H9 (cell line): ENCODE results near the gene CCNJL. TPM values are rescaled to one million over a fixed set of nuclear protein-coding genes. Genes with fewer than 3 reads are reported as not detected.
A peak's percentile ranks its signal among the peaks of the same experiment; 100 is the strongest.

ENCODE experiments used
- DNase-seq: peaks from one replicate; pipeline ENCODE4 v3.0.0-alpha.2; 2017
- H2AFZ ChIP-seq: one replicate; pipeline ENCODE4 v1.6.1; 2013; ENCODE audit warnings: mild to moderate bottlenecking, low read length, control low read depth, moderate library complexity
- H2AK5ac ChIP-seq: 2 replicates; pipeline ENCODE4 v1.6.1; 2013; ENCODE audit warnings: low read length, control low read depth, mixed read lengths; ENCODE audit not compliant: insufficient read length
- H2BK120ac ChIP-seq: one replicate; pipeline ENCODE4 v1.6.1; 2013; ENCODE audit warnings: low read depth, mild to moderate bottlenecking, low read length, control low read depth, inconsistent platforms; ENCODE audit not compliant: poor library complexity, severe bottlenecking
- H2BK12ac ChIP-seq: 2 replicates; pipeline ENCODE4 v1.6.1; 2013; ENCODE audit warnings: low read length, control low read depth, mixed read lengths, low read depth; ENCODE audit not compliant: insufficient read length
- H2BK15ac ChIP-seq: 2 replicates; pipeline ENCODE4 v1.6.1; 2013; ENCODE audit warnings: low read depth, low read length, control low read depth
- H2BK20ac ChIP-seq: one replicate; pipeline ENCODE4 v1.6.1; 2013; ENCODE audit warnings: low read depth, mild to moderate bottlenecking, low read length, control low read depth, inconsistent platforms; ENCODE audit not compliant: poor library complexity, severe bottlenecking
- H2BK5ac ChIP-seq: 2 replicates; pipeline ENCODE4 v1.6.1; 2013; ENCODE audit warnings: low read length, control low read depth, mixed read lengths; ENCODE audit not compliant: insufficient read length
- H3K14ac ChIP-seq: 2 replicates; pipeline ENCODE4 v1.6.1; 2013; ENCODE audit warnings: low read length, control low read depth; ENCODE audit not compliant: insufficient read depth
- H3K18ac ChIP-seq: 2 replicates; pipeline ENCODE4 v1.6.1; 2013; ENCODE audit warnings: low read depth, mild to moderate bottlenecking, mixed read lengths, low read length, control low read depth; ENCODE audit not compliant: insufficient read length
- H3K23ac ChIP-seq: 2 replicates; pipeline ENCODE4 v1.6.1; 2013; ENCODE audit warnings: low read length, control low read depth, mixed read lengths, low read depth; ENCODE audit not compliant: insufficient read length
- H3K23me2 ChIP-seq: 2 replicates; pipeline ENCODE4 v1.6.1; 2013; ENCODE audit warnings: low read depth, mild to moderate bottlenecking, mixed read lengths, low read length, control low read depth; ENCODE audit not compliant: insufficient read length, poor library complexity, severe bottlenecking
- H3K27ac ChIP-seq: 2 replicates; pipeline ENCODE4 v1.5.1; 2013; ENCODE audit warnings: low read length, control low read depth, mixed read lengths, low read depth; ENCODE audit not compliant: insufficient read length
- H3K27me3 ChIP-seq: 2 replicates; pipeline ENCODE4 v1.6.1; 2013; ENCODE audit warnings: low read length, control low read depth, inconsistent platforms; ENCODE audit not compliant: insufficient read depth
- H3K4ac ChIP-seq: 2 replicates; pipeline ENCODE4 v1.6.1; 2013; ENCODE audit warnings: low read depth, mild to moderate bottlenecking, control low read depth, inconsistent platforms, low read length, moderate library complexity
- H3K4me1 ChIP-seq: 2 replicates; pipeline ENCODE4 v1.6.1; 2013; ENCODE audit warnings: low read length, control low read depth, inconsistent platforms; ENCODE audit not compliant: insufficient read depth
- H3K4me2 ChIP-seq: 2 replicates; pipeline ENCODE4 v1.6.1; 2013; ENCODE audit warnings: low read length, control low read depth, mixed read lengths; ENCODE audit not compliant: insufficient read length, insufficient read depth
- H3K56ac ChIP-seq: 2 replicates; pipeline ENCODE4 v1.6.1; 2013; ENCODE audit warnings: low read depth, mild to moderate bottlenecking, mixed read lengths, low read length, control low read depth; ENCODE audit not compliant: insufficient read length
- H3K79me1 ChIP-seq: 2 replicates; pipeline ENCODE4 v1.6.1; 2013; ENCODE audit warnings: low read depth, mild to moderate bottlenecking, moderate library complexity, low read length, control low read depth, inconsistent platforms; ENCODE audit not compliant: insufficient read depth, poor library complexity, severe bottlenecking
- H3K79me2 ChIP-seq: 2 replicates; pipeline ENCODE4 v1.6.1; 2013; ENCODE audit warnings: low read length, control low read depth, inconsistent platforms; ENCODE audit not compliant: insufficient read depth
- H3K9ac ChIP-seq: 2 replicates; pipeline ENCODE4 v1.6.1; 2013; ENCODE audit warnings: low read length, control low read depth, mixed read lengths; ENCODE audit not compliant: insufficient read length; ENCODE audit errors: extremely low read depth
- H3K9me3 ChIP-seq: one replicate; pipeline ENCODE4 v1.6.1; 2013; ENCODE audit warnings: low read depth, low read length, inconsistent platforms; ENCODE audit not compliant: control insufficient read depth
- H3T11ph ChIP-seq: one replicate; pipeline ENCODE4 v1.6.1; 2013; ENCODE audit warnings: mild to moderate bottlenecking, low read length, control low read depth, inconsistent platforms
- H4K20me1 ChIP-seq: one replicate; pipeline ENCODE4 v1.6.1; 2013; ENCODE audit not compliant: control insufficient read depth, insufficient read length, insufficient read depth
- H4K5ac ChIP-seq: 2 replicates; pipeline ENCODE4 v1.6.1; 2013; ENCODE audit warnings: low read depth, mild to moderate bottlenecking, mixed read lengths, low read length, control low read depth; ENCODE audit not compliant: insufficient read length
- H4K8ac ChIP-seq: replicated peaks from 2 replicates; pipeline ENCODE4 v1.6.1; 2013; ENCODE audit warnings: low read length, control low read depth, mixed read lengths, low read depth; ENCODE audit not compliant: insufficient read length
- H4K91ac ChIP-seq: 2 replicates; pipeline ENCODE4 v1.6.1; 2013; ENCODE audit warnings: low read depth, mild to moderate bottlenecking, moderate library complexity, mixed read lengths, low read length, control low read depth; ENCODE audit not compliant: insufficient read length
- H3K27ac Mint-ChIP-seq, 3 experiments: 2 replicates in 2 of 3; 3 replicates in 1 of 3; pipeline ENCODE4 v1.8.0; 2020 to 2021; ENCODE audit warnings: mixed read lengths in 3 of 3, mild to moderate bottlenecking in 1 of 3, moderate library complexity in 1 of 3
- H3K27me3 Mint-ChIP-seq: 2 replicates; pipeline ENCODE4 v1.8.0; 2021; ENCODE audit warnings: low read depth, mild to moderate bottlenecking, moderate library complexity, mixed read lengths
- H3K36me3 Mint-ChIP-seq, 3 experiments: 2 replicates in 2 of 3; 3 replicates in 1 of 3; pipeline ENCODE4 v1.8.0; 2020 to 2021; ENCODE audit warnings: low read depth in 3 of 3, mixed read lengths in 3 of 3; ENCODE audit not compliant: insufficient read depth in 1 of 3
- H3K4me1 Mint-ChIP-seq, 2 experiments: 2 replicates each; pipeline ENCODE4 v1.8.0; 2020; ENCODE audit warnings: mixed read lengths in 2 of 2
- H3K4me3 Mint-ChIP-seq, 2 experiments: 2 replicates in 1 of 2; 3 replicates in 1 of 2; pipeline ENCODE4 v1.8.0; 2020 to 2021; ENCODE audit warnings: mild to moderate bottlenecking in 2 of 2, mixed read lengths in 2 of 2, moderate library complexity in 1 of 2
- H3K9me3 Mint-ChIP-seq, 2 experiments: 2 replicates in 1 of 2; 3 replicates in 1 of 2; pipeline ENCODE4 v1.8.0; 2020; ENCODE audit warnings: mild to moderate bottlenecking in 2 of 2, mixed read lengths in 2 of 2, moderate library complexity in 1 of 2
- WGBS: extraction: QIAGEN DNeasy Blood & Tissue Kit; methylation state at CpG from one replicate; pipeline ENCODE4 v1.1.7; 2013; ENCODE audit warnings: missing lambda C conversion rate, low lambda C conversion rate, mixed read lengths; ENCODE audit not compliant: insufficient read length; ENCODE audit errors: extremely low coverage; 5-methylcytosine and 5-hydroxymethylcytosine counted together
- total RNA-seq: library from RNA; stranded (reverse); gene quantifications from 2 replicates; pipeline ENCODE4 v1.2.1, GENCODE V29; 2021
- TF ChIP-seq, protein P1 (sequence below): fragments of 200-600 bp; sonication (generic); conservative IDR thresholded peaks from 3 replicates; pipeline ENCODE4 v1.8.0; 2021; ENCODE audit warnings: antibody characterized with exemption, mild to moderate bottlenecking

Gene CCNJL
- total RNA-seq, 1 experiment from 2014 or later = 26.9 TPM

DNA sequence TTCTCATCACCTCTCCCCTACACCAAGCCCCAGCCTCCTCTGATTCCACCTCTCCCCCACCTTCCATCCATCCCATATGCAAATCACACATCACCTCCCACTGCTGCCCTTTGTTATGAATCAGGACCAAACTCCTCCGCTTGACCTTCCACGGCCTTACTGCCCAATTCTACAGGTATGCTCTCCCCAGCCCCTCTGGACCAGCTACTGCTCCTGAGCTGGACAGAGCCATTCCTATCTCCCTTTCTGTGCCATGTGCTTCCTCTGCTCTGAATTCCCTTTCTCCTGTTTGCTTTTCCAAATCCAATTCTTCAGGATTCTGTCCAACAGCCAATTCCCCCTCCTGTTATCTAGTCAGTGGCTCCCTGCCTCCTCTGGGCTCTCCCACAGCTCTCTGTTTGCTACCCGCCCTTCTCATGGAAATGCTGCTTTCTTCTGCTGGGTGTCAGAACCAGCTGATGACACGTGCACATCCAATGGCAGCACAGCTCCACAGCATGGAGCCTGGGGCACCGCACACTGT lies 74.7 kb downstream of the CCNJL start:
- Histone ChIP-seq H3K9me3 (no peaks in the 10 kb centered on the region), H3K23me2 (no peaks in the 10 kb centered on the region), H3K9ac (no peak overlapping the region), H3K4ac (no peak overlapping the region), H4K20me1 (no peaks in the 10 kb centered on the region), H3K56ac (no peak overlapping the region), H4K5ac (no peak overlapping the region), H2BK20ac (no peak overlapping the region), H2AFZ (no peak overlapping the region), H3K79me2 (no peaks in the 10 kb centered on the region), H2BK15ac (no peak overlapping the region), H3K18ac (no peak overlapping the region), H3K4me2 (peak overlapping the region; percentile 19), H3K4me1 (peaks cover 7% of the 10 kb centered on the region; the same call in 1 of the 2 replicates), H2BK12ac (no peak overlapping the region), H3K27ac (no peak overlapping the region), H3K23ac (no peak overlapping the region), H3K14ac (no peak overlapping the region), H2AK5ac (no peak overlapping the region), H3T11ph (no peak overlapping the region), H2BK120ac (no peak overlapping the region), H2BK5ac (no peak overlapping the region), H4K91ac (no peak overlapping the region), H3K79me1 (no peaks in the 10 kb centered on the region), H4K8ac (no peak overlapping the region), H3K27me3 (no peaks in the 10 kb centered on the region)
- TF ChIP-seq, protein P1, sequence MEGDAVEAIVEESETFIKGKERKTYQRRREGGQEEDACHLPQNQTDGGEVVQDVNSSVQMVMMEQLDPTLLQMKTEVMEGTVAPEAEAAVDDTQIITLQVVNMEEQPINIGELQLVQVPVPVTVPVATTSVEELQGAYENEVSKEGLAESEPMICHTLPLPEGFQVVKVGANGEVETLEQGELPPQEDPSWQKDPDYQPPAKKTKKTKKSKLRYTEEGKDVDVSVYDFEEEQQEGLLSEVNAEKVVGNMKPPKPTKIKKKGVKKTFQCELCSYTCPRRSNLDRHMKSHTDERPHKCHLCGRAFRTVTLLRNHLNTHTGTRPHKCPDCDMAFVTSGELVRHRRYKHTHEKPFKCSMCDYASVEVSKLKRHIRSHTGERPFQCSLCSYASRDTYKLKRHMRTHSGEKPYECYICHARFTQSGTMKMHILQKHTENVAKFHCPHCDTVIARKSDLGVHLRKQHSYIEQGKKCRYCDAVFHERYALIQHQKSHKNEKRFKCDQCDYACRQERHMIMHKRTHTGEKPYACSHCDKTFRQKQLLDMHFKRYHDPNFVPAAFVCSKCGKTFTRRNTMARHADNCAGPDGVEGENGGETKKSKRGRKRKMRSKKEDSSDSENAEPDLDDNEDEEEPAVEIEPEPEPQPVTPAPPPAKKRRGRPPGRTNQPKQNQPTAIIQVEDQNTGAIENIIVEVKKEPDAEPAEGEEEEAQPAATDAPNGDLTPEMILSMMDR = no peak
- H3K4me1 Mint-ChIP-seq = peaks cover 31 to 35% of the 10 kb centered on the region in 2 experiments
- peak; percentile 69 for DNase-seq
- H3K27me3 Mint-ChIP-seq = peaks cover 2% of the 10 kb centered on the region; the same call in 1 of the 2 replicates
- WGBS = no CpG with 5 or more reads among the region's 5 CpGs
- peaks cover 4 to 11% (median 9%) of the 10 kb centered on the region in 3 experiments; a peak in 6 of 7 replicates for H3K36me3 Mint-ChIP-seq
- H3K4me3 Mint-ChIP-seq = peak overlapping the region; percentile 21 to 40; a peak in 2 of 5 replicates
- peaks cover 8 to 11% of the 10 kb centered on the region in 2 experiments for H3K9me3 Mint-ChIP-seq
- H3K27ac Mint-ChIP-seq = peak overlapping the region; percentile 41 to 88 (median 81); a peak in 6 of 7 replicates
